HCT116 (cell line): Measurements from ENCODE around the gene HOXD8. TPM values are rescaled to one million over a fixed set of nuclear protein-coding genes. Genes with fewer than 3 reads are reported as not detected.

Source experiments
- ATAC-seq: fragments of 200-7000 bp; cut with Tn5 transposase; 2 replicates; pipeline ENCODE4 v1.9.1; 2020; ENCODE audit warnings: mild to moderate bottlenecking, moderate library complexity
- BruUV-seq: library from RNA; stranded (reverse); fragments of 400-500 nt; replicated peaks from 2 replicates; lab custom pipeline; 2021; lab: Mats Ljungman, UMichigan
- CTCF ChIA-PET: fragments of 300-600 bp; sonication (Branson Sonifier 250); formaldehyde crosslinking; loops from one replicate; lab custom pipeline; 2021; ENCODE audit warnings: antibody characterized with exemption; lab: Charles Lee
- POLR2A ChIA-PET: fragments of 300-600, 350-600 bp; sonication (Branson Sonifier 250); formaldehyde crosslinking; loops from one replicate; lab custom pipeline; 2021; ENCODE audit warnings: antibody characterized with exemption; lab: Charles Lee
- RAD21 ChIA-PET, 2 experiments: fragments of 300-600 bp; sonication (Branson Sonifier 250); formaldehyde crosslinking; loops; one replicate each; lab custom pipeline; 2023; ENCODE audit warnings: low total read pairs in 2 of 2; ENCODE audit not compliant: uncharacterized antibody in 2 of 2, unreplicated experiment in 2 of 2, low non-redundant PET in 1 of 2; lab: Charles Lee
- DNase-seq: peaks from one replicate; pipeline ENCODE4 v3.0.0-alpha.2; 2010; ENCODE audit warnings: low read depth, low spot score
- H2AFZ ChIP-seq: fragments of 200-600 bp; shearing (Covaris generic), sonication (generic); 2 replicates; pipeline ENCODE4 v1.6.1; 2017; ENCODE audit warnings: low read depth, mixed run types, mixed read lengths, antibody characterized with exemption, low read length; ENCODE audit not compliant: poor library complexity, severe bottlenecking
- H3K27ac ChIP-seq: 2 replicates; pipeline ENCODE4 v1.5.1; 2012; ENCODE audit warnings: low read depth, low read length
- H3K27me3 ChIP-seq: fragments of 200-600 bp; sonication (generic); 2 replicates; pipeline ENCODE4 v1.6.1; 2016; ENCODE audit warnings: mixed run types, low read length, mixed read lengths; ENCODE audit not compliant: insufficient read depth
- H3K36me3 ChIP-seq, 2 experiments: fragments of 200-500 bp in 1 of 2; fragments of 200-600 bp in 1 of 2; sonication (Bioruptor generic) in 1 of 2; sonication (generic) in 1 of 2; 2 replicates each; pipeline versions ENCODE4 v1.5.1 to v1.6.1; 2014 to 2016; ENCODE audit warnings: low read length in 2 of 2, inconsistent platforms in 1 of 2, mixed read lengths in 1 of 2, mixed run types in 1 of 2; ENCODE audit not compliant: insufficient read depth in 2 of 2, control insufficient read depth in 1 of 2
- H3K4me1 ChIP-seq, 2 experiments: fragments of 200-600 bp in 1 of 2; sonication (generic) in 1 of 2; 2 replicates each; pipeline versions ENCODE4 v1.5.1 to v1.6.1; 2012 to 2017; ENCODE audit warnings: low read length in 2 of 2, inconsistent platforms in 1 of 2, mild to moderate bottlenecking in 1 of 2, mixed read lengths in 1 of 2, mixed run types in 1 of 2, moderate library complexity in 1 of 2; ENCODE audit not compliant: insufficient read depth in 2 of 2, control insufficient read depth in 1 of 2
- H3K4me2 ChIP-seq: fragments of 200-600 bp; sonication (generic); 2 replicates; pipeline ENCODE4 v1.6.1; 2017; ENCODE audit warnings: mixed run types, low read length, mixed read lengths
- H3K4me3 ChIP-seq, 2 experiments: fragments of 200-600 bp in 1 of 2; sonication (generic) in 1 of 2; replicated peaks in 1 of 2; 2 replicates each; pipeline ENCODE4 v1.5.1; 2011 to 2016; ENCODE audit warnings: low read length in 2 of 2, control low read depth in 1 of 2, low read depth in 1 of 2, mild to moderate bottlenecking in 1 of 2, mixed read lengths in 1 of 2, mixed run types in 1 of 2
- H3K79me2 ChIP-seq: fragments of 200-600 bp; sonication (generic); 2 replicates; pipeline ENCODE4 v1.6.1; 2017; ENCODE audit warnings: mild to moderate bottlenecking, mixed run types, low read length, moderate library complexity, mixed read lengths; ENCODE audit not compliant: insufficient read depth
- H3K9ac ChIP-seq: fragments of 200-600 bp; sonication (generic); 2 replicates; pipeline ENCODE4 v1.6.1; 2016; ENCODE audit warnings: low read length, mixed read lengths
- H3K9me2 ChIP-seq: fragments of 200-600 bp; sonication (generic), shearing (Covaris generic); 2 replicates; pipeline ENCODE4 v1.6.1; 2017; ENCODE audit warnings: mixed run types, mild to moderate bottlenecking, moderate library complexity; ENCODE audit not compliant: insufficient read depth
- H3K9me3 ChIP-seq, 2 experiments: fragments of 200-500 bp in 1 of 2; fragments of 200-600 bp in 1 of 2; sonication (Bioruptor generic) in 1 of 2; sonication (generic) in 1 of 2; 2 replicates each; pipeline ENCODE4 v1.6.1; 2014 to 2017; ENCODE audit warnings: low read length in 2 of 2, mixed read lengths in 2 of 2, inconsistent platforms in 1 of 2, low read depth in 1 of 2, mild to moderate bottlenecking in 1 of 2, mixed run types in 1 of 2, moderate library complexity in 1 of 2; ENCODE audit not compliant: control insufficient read depth in 1 of 2, insufficient read depth in 1 of 2
- H4K20me1 ChIP-seq: fragments of 200-600 bp; sonication (generic), shearing (Covaris generic); 2 replicates; pipeline ENCODE4 v1.6.1; 2017; ENCODE audit warnings: mixed run types, mild to moderate bottlenecking, moderate library complexity; ENCODE audit not compliant: insufficient read depth
- CTCF ChIP-seq, 3 experiments: fragments of 200-600 bp in 1 of 3; sonication (generic) in 1 of 3; IDR thresholded peaks in 2 of 3; conservative IDR thresholded peaks in 1 of 3; 2 replicates each; pipeline ENCODE4 v1.5.1; 2012 to 2017; ENCODE audit warnings: low read depth in 2 of 3, low read length in 2 of 3, antibody characterized with exemption in 1 of 3, borderline replicate concordance in 1 of 3, control low read depth in 1 of 3, mild to moderate bottlenecking in 1 of 3, mixed read lengths in 1 of 3, mixed run types in 1 of 3, moderate library complexity in 1 of 3; ENCODE audit not compliant: insufficient read depth in 1 of 3
- ELF1 ChIP-seq: IDR thresholded peaks from 2 replicates; pipeline ENCODE4 v1.6.1; 2012; ENCODE audit warnings: low read depth, borderline replicate concordance
- EZH2 ChIP-seq: fragments of 200-600 bp; sonication (generic); IDR thresholded peaks from 2 replicates; pipeline ENCODE4 v1.6.1; 2017; ENCODE audit warnings: antibody characterized with exemption, mixed run types
- FOSL1 ChIP-seq: IDR thresholded peaks from 2 replicates; pipeline ENCODE4 v1.6.1; 2012; ENCODE audit warnings: low read depth
- POLR2A ChIP-seq: IDR thresholded peaks from 2 replicates; pipeline ENCODE4 v1.7.0; 2011; ENCODE audit warnings: borderline replicate concordance; ENCODE audit not compliant: insufficient read depth, insufficient read length; ENCODE audit errors: extremely low read depth
- SIN3A ChIP-seq: IDR thresholded peaks from 2 replicates; pipeline ENCODE4 v1.6.1; 2012; ENCODE audit warnings: low read depth
- SP1 ChIP-seq: IDR thresholded peaks from 2 replicates; pipeline ENCODE4 v1.6.1; 2012; ENCODE audit warnings: low read depth
- TCF7L2 ChIP-seq: IDR thresholded peaks from 2 replicates; pipeline ENCODE4 v1.7.0; 2011; ENCODE audit warnings: borderline replicate concordance, inconsistent platforms; ENCODE audit not compliant: insufficient read depth, insufficient read length; ENCODE audit errors: extremely low read depth
- YY1 ChIP-seq: IDR thresholded peaks from 2 replicates; pipeline ENCODE4 v1.6.1; 2011; ENCODE audit warnings: low read length, low read depth, moderate library complexity, mild to moderate bottlenecking; ENCODE audit not compliant: insufficient replicate concordance; ENCODE audit errors: extremely low read depth
- intact Hi-C: fragments of 100-400 bp; cut with micrococcal nuclease; formaldehyde crosslinking; loops from 2 replicates; pipeline ENCODE4 v1.10.0; 2022
- total RNA-seq: library from RNA; stranded (reverse); gene quantifications from one replicate; pipeline ENCODE4 v1.2.1, GENCODE V29; 2021; ENCODE audit not compliant: unreplicated experiment

The HOXD8 gene
- total RNA-seq, 1 experiment from 2014 or later: 6.0 TPM

- TF ChIP-seq CTCF (IDR thresholded peaks at IDR 0.05 in 2 of 3, conservative IDR thresholded peaks at IDR 0.05 in 1 of 3; ENCODE audit: borderline replicate concordance in 1 of 3, insufficient read depth in 1 of 3, low read depth in 2 of 3, low read length in 2 of 3): no peak
- TF ChIP-seq POLR2A: no peak
- TF ChIP-seq ELF1: no peak
- TF ChIP-seq FOSL1: no peak
- TF ChIP-seq EZH2: no peak
These were observed 8.4 kb downstream of the HOXD8 start (continued) for GRCh38 chr2:176137906-176138305.

GRCh38 chr2:176138526-176138922 is 9.0 kb downstream of the HOXD8 start:
- Histone ChIP-seq H3K9me2 (no peaks in the 10 kb centered on the region), H3K9me3 (no peaks in the 10 kb centered on the region), H3K4me1 (peaks cover 5 to 22% of the 10 kb centered on the region in 2 experiments; a peak in 3 of 4 replicates), H3K36me3 (no peaks in the 10 kb centered on the region), H4K20me1 (no peaks in the 10 kb centered on the region), H3K4me2 (no peak overlapping the region), H3K4me3 (no peak overlapping the region), H2AFZ (no peak overlapping the region), H3K27ac (no peak overlapping the region), H3K27me3 (no peaks in the 10 kb centered on the region), H3K9ac (no peak overlapping the region), H3K79me2 (no peaks in the 10 kb centered on the region)
- DNase-seq (no peak), ATAC-seq (no peak)
- ChIA-PET POLR2A (no interaction called here), RAD21 (interaction anchor here in 1 of 2 experiments (1.3 kb wide), 1 partner anchor 317 kb away, joined by 3 read pairs; no protein-coding TSS in a partner anchor), CTCF (interaction anchor here (1.1 to 3.0 kb wide), 3 partner anchors 415 to 1011 kb away, joined by 3 to 38 read pairs (median 3); no protein-coding TSS in a partner anchor)
- no TSS peak for BruUV-seq
- intact Hi-C loops: no loop called here
- TF ChIP-seq YY1 (no peak), SP1 (no peak), FOSL1 (no peak), TCF7L2 (no peak), SIN3A (no peak)
